Lower leg skin (tissue), 4 donors: ENCODE data around the gene MYOD1. TPM values are rescaled to one million over a fixed set of nuclear protein-coding genes. Genes with fewer than 3 reads are reported as not detected.

ENCODE experiments used
- DNase-seq, 2 donors: peaks; one replicate each; pipeline ENCODE4 v3.0.0-alpha.2; 2019; ENCODE audit warnings: low spot score in 2 of 2
- H3K4me3 ChIP-seq: fragments of 200-600 bp; sonication (generic); 2 replicates; pipeline ENCODE4 v1.5.1; 2017; ENCODE audit warnings: mild to moderate bottlenecking, low read depth; ENCODE audit not compliant: poor library complexity, severe bottlenecking
- POLR2A ChIP-seq, 2 donors: fragments of 450-650 bp; IDR thresholded peaks; one replicate each; pipeline ENCODE4 v1.6.1; 2016 to 2017; ENCODE audit warnings: antibody characterized with exemption in 2 of 2, mild to moderate bottlenecking in 1 of 2, moderate library complexity in 1 of 2
- WGBS, 2 donors: methylation state at CpG; one replicate each; pipeline ENCODE4 v1.1.5; 2018; 5-methylcytosine and 5-hydroxymethylcytosine counted together
- intact Hi-C: fragments of 100-400 bp; cut with DNase I; formaldehyde crosslinking; loops from one replicate; pipeline ENCODE4 v1.15.0; 2023; ENCODE audit warnings: low total_unique reads
- total RNA-seq, 4 donors: library from RNA; depleted of rRNA; stranded (reverse); fragments of >200 nt; gene quantifications; one replicate each; pipeline ENCODE4 v1.1.0, GENCODE V29; 2016
- TF ChIP-seq, protein P1 (sequence below), 3 donors: fragments of 450-650 bp; IDR thresholded peaks; one replicate each; pipeline ENCODE4 v1.5.1; 2016; ENCODE audit warnings: antibody characterized with exemption in 3 of 3, mild to moderate bottlenecking in 3 of 3, moderate library complexity in 2 of 3

The MYOD1 gene
- total RNA-seq, 4 donors from 2014 or later: not detected

DNA sequence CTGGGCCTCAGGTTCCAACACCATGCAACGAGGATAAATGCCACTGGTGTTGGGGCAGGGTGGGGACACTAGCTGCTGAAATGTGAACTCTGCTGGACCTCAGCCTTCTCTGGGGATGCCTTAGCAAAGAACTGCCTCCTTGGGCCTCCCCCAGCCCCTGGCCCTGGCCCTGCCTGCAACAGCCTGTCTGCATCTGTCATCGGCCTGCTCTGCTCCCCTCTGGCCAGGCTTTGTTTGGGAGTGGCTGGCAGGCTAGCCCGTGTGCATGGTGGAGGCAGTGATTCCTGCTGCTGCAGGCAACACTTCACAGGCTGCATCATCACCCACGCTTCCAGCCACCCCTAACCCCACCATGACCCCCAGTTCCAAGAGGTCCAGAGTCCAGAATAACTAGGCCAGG lies 11.5 kb upstream of the MYOD1 start:
- intact Hi-C loops: no loop called here
- H3K4me3 ChIP-seq: no peak overlapping the region
- WGBS, 2 donors: 61 to 70% methylated on average over 4 of the region's 4 CpGs
- TF ChIP-seq, protein P1, sequence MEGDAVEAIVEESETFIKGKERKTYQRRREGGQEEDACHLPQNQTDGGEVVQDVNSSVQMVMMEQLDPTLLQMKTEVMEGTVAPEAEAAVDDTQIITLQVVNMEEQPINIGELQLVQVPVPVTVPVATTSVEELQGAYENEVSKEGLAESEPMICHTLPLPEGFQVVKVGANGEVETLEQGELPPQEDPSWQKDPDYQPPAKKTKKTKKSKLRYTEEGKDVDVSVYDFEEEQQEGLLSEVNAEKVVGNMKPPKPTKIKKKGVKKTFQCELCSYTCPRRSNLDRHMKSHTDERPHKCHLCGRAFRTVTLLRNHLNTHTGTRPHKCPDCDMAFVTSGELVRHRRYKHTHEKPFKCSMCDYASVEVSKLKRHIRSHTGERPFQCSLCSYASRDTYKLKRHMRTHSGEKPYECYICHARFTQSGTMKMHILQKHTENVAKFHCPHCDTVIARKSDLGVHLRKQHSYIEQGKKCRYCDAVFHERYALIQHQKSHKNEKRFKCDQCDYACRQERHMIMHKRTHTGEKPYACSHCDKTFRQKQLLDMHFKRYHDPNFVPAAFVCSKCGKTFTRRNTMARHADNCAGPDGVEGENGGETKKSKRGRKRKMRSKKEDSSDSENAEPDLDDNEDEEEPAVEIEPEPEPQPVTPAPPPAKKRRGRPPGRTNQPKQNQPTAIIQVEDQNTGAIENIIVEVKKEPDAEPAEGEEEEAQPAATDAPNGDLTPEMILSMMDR (IDR thresholded peaks at IDR 0.05): no peak
- no peak for TF ChIP-seq POLR2A (IDR thresholded peaks at IDR 0.05)
- DNase-seq: no peak

DNA sequence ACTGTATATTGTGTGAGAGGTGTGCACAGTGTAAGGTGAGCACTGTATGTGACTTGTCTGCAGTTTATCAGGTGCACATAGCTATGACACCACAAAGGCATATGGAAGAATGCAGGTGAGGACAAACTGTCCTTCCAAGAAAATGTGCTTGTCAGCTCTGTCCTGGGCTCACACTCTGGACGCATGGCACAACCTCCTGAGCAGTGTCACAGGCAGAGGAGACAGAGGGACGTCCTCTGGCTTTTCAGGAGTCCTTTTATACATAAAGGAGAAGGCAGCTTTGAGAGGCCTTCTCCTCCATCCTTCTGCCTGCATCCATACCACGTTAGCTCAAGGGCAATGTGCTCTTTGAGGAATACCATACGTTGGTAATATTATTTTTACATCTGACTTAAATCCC lies 7.5 kb upstream of the MYOD1 start:
- TF ChIP-seq POLR2A (IDR thresholded peaks at IDR 0.05): no peak
- TF ChIP-seq, protein P1 (IDR thresholded peaks at IDR 0.05): no peak
- intact Hi-C loops: loop anchor here (10.0 kb wide), 1 partner anchor 107 kb away; no protein-coding TSS in a partner anchor
- no peak for DNase-seq
- no peak overlapping the region for H3K4me3 ChIP-seq
- 23 to 28% methylated on average over 4 of the region's 4 CpGs for WGBS, 2 donors

DNA sequence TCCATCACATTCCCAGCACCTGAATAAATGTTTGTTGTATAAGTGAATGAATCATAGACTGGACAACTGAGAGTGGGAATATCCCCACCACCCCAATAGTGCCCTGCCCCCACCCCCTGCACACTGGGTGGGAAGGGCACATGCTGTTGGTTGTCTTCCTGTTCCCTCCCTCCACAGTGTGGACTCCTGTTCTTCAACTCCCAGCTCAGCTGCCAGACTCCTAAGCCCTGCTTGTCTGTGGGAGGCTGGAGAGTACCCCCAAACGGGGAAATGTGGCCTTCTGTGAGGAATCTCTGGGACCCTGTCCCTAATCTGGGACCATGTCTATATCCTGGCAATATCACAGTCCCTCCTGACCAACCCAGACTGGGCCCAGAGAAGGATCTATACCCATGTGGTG lies 5.5 kb upstream of the MYOD1 start:
- H3K4me3 ChIP-seq: no peak overlapping the region
- DNase-seq: no peak
- WGBS, 2 donors: 0% methylated on average over 1 of the region's 1 CpG
- intact Hi-C loops: loop anchor here (10.0 kb wide), 1 partner anchor 109 kb away; no protein-coding TSS in a partner anchor
- TF ChIP-seq, protein P1 (IDR thresholded peaks at IDR 0.05): no peak
- TF ChIP-seq POLR2A (IDR thresholded peaks at IDR 0.05): no peak

DNA sequence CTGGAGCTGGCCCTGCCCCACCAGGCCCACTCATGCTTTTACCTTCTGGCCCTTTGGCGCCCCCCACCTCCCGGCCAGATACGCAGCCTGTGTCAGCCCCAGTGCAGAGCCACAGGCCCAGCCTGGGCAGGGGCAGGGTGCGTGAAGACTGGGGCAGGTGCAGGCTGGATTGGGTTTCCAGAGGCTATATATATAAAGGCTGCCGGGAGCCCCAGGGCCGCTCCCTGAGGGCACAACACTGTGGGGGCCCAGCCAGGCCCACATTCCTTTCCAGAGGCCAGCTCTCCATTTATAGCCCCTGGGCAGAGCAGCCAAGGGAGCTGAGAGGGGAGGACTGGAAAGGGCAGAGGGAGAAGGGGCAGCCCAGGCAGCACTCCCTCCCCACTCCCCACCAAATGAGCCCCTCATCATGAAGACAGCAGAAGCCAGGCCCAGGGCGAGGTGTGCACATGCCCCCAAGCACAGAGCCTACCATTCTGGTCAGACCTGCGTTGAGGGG lies 5.0 kb upstream of the MYOD1 start:
- no peak for TF ChIP-seq POLR2A (IDR thresholded peaks at IDR 0.05)
- TF ChIP-seq, protein P1 (IDR thresholded peaks at IDR 0.05): no peak
- intact Hi-C loops: loop anchor here (10.0 kb wide), 1 partner anchor 110 kb away; no protein-coding TSS in a partner anchor
- DNase-seq: peak in 1 of 2 donors; percentile 66
- 61% methylated on average over 7 to 8 of the region's 8 CpGs for WGBS, 2 donors
- no peak overlapping the region for H3K4me3 ChIP-seq

DNA sequence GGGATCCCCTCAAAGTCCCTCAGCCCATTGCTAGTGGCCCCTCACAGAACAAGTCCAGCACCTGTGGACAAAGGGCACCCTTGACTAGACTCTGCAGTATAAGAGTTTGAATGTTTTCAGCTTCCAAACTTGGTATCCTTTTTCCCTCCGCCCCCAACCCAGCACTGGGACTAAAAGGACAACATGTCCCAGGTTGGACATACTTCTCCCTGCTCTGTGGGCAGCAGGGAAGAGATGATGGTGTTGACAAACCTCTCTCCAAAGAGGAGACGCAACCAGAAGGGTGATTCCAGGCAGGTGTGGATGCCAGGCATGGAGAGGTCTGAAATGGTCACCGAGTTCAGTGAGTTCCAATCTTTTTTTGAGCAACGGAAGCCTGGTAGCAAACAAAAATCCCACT lies 4.5 kb upstream of the MYOD1 start:
- TF ChIP-seq, protein P1 (IDR thresholded peaks at IDR 0.05): no peak
- no peak for TF ChIP-seq POLR2A (IDR thresholded peaks at IDR 0.05)

DNA sequence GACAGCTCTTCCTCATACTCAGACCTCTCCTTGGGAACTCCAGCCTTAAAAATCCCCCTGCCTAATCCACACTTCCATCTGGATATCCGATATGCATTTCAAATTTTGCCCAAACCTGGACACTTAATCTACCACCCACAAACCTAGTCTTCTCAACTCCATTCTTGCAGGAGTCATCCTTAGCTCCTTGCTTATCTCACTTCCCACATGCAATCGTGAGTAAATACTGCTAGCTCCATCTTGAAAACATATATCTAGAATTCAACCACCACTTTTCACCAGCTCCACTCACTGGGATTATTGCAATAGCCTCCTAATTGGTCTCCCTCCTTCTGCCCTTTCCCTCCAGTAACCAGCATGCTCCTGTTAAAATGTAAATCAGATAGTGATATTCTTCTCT lies 2.6 kb upstream of the MYOD1 start:
- TF ChIP-seq, protein P1 (IDR thresholded peaks at IDR 0.05): no peak
- TF ChIP-seq POLR2A (IDR thresholded peaks at IDR 0.05): no peak
- DNase-seq: no peak
- no peak overlapping the region for H3K4me3 ChIP-seq
- 65% methylated on average over 2 of the region's 2 CpGs for WGBS, 2 donors
- intact Hi-C loops: loop anchor here (10.0 kb wide), 1 partner anchor 112 kb away; no protein-coding TSS in a partner anchor

More for the DNA sequence above, 4.5 kb upstream of the MYOD1 start:
- H3K4me3 ChIP-seq: no peak overlapping the region
- peak in 1 of 2 donors; percentile 40 for DNase-seq
- WGBS, 2 donors: 80% methylated on average over 4 of the region's 4 CpGs
- intact Hi-C loops: loop anchor here (10.0 kb wide), 1 partner anchor 110 kb away; no protein-coding TSS in a partner anchor
